Endothelial cell of umbilical vein (primary cell): Measurements from ENCODE around the gene PRR23A. TPM values are rescaled to one million over a fixed set of nuclear protein-coding genes. Genes with fewer than 3 reads are reported as not detected.

Experiments used
- BruUV-seq: library from RNA; stranded (reverse); fragments of 400-500 nt; replicated peaks from 2 replicates; lab custom pipeline; 2021; lab: Mats Ljungman, UMichigan
- CTCF ChIA-PET: fragments of 300-600, 350-600 bp; sonication (Branson Sonifier 250); formaldehyde crosslinking; loops from one replicate; lab custom pipeline; 2021; ENCODE audit warnings: antibody characterized with exemption, inconsistent platforms; lab: Charles Lee
- POLR2A ChIA-PET: fragments of 300-600, 350-600 bp; sonication (Branson Sonifier 250); formaldehyde crosslinking; loops from one replicate; lab custom pipeline; 2021; ENCODE audit warnings: antibody characterized with exemption, inconsistent platforms; lab: Charles Lee
- DNase-seq: peaks from one replicate; pipeline ENCODE4 v3.0.0-alpha.2; 2011; ENCODE audit warnings: low read depth, low spot score
- FAIRE-seq: peaks from 2 replicates; lab custom pipeline; 2011; peaks lifted over from hg19 to GRCh38; lab: Jason Lieb, UNC
- H2AFZ ChIP-seq: 2 replicates; pipeline ENCODE4 v1.6.0; 2012; ENCODE audit warnings: low read depth, low read length, control low read depth, inconsistent platforms
- H3K27ac ChIP-seq: 2 replicates; pipeline ENCODE4 v1.5.1; 2011; ENCODE audit warnings: low read depth, mild to moderate bottlenecking, control low read depth, low read length, moderate library complexity; ENCODE audit not compliant: insufficient read depth
- H3K27me3 ChIP-seq, 2 experiments: 2 replicates each; pipeline versions ENCODE4 v1.6.0 to v1.6.1; 2011; ENCODE audit warnings: low read length in 2 of 2, mixed read lengths in 1 of 2; ENCODE audit not compliant: control insufficient read depth in 2 of 2, insufficient read depth in 2 of 2
- H3K36me3 ChIP-seq, 2 experiments: 2 replicates in 1 of 2; 3 replicates in 1 of 2; pipeline ENCODE4 v1.5.1; 2011; ENCODE audit warnings: low read length in 2 of 2, mild to moderate bottlenecking in 1 of 2, moderate library complexity in 1 of 2; ENCODE audit not compliant: control insufficient read depth in 2 of 2, insufficient read depth in 2 of 2; ENCODE audit errors: extremely low read depth in 1 of 2
- H3K4me1 ChIP-seq: 3 replicates; pipeline ENCODE4 v1.5.1; 2011; ENCODE audit warnings: mild to moderate bottlenecking, low read length; ENCODE audit not compliant: control insufficient read depth, insufficient read depth; ENCODE audit errors: extremely low read depth
- H3K4me2 ChIP-seq: 2 replicates; pipeline ENCODE4 v1.6.1; 2011; ENCODE audit warnings: low read length, control low read depth, mixed read lengths; ENCODE audit not compliant: insufficient read depth
- H3K4me3 ChIP-seq, 3 experiments: fragments of 200-600 bp in 1 of 3; sonication (generic), shearing (Covaris generic) in 1 of 3; replicated peaks in 1 of 3; 2 replicates each; pipeline ENCODE4 v1.5.1; 2011 to 2016; ENCODE audit warnings: control low read depth in 3 of 3, low read length in 3 of 3, mild to moderate bottlenecking in 2 of 3, inconsistent platforms in 1 of 3, low read depth in 1 of 3, moderate library complexity in 1 of 3; ENCODE audit not compliant: insufficient read depth in 1 of 3
- H3K79me2 ChIP-seq: 2 replicates; pipeline ENCODE4 v1.6.0; 2012; ENCODE audit warnings: low read length, inconsistent platforms; ENCODE audit not compliant: control insufficient read depth, insufficient read depth
- H3K9ac ChIP-seq: replicated peaks from 2 replicates; pipeline ENCODE3; 2011; ENCODE audit warnings: low read length, control low read depth; ENCODE audit not compliant: insufficient read depth; ENCODE audit errors: extremely low read depth
- H3K9me1 ChIP-seq: replicated peaks from 3 replicates; pipeline ENCODE4 v1.6.0; 2011; ENCODE audit warnings: mild to moderate bottlenecking, low read length; ENCODE audit not compliant: control insufficient read depth, insufficient read depth; ENCODE audit errors: extremely low read depth
- H3K9me3 ChIP-seq: replicated peaks from 2 replicates; pipeline ENCODE4 v1.5.1; 2012; ENCODE audit warnings: low read length, inconsistent platforms; ENCODE audit not compliant: control insufficient read depth, insufficient read depth
- H4K20me1 ChIP-seq: replicated peaks from 2 replicates; pipeline ENCODE3; 2011; ENCODE audit warnings: mild to moderate bottlenecking, low read length; ENCODE audit not compliant: control insufficient read depth, insufficient read depth; ENCODE audit errors: extremely low read depth
- EZH2 ChIP-seq: IDR thresholded peaks from 2 replicates; pipeline ENCODE4 v1.6.1; 2012; ENCODE audit warnings: borderline replicate concordance, low read depth, mild to moderate bottlenecking, moderate library complexity, low read length, inconsistent platforms; ENCODE audit not compliant: severe bottlenecking
- FOS ChIP-seq: IDR thresholded peaks from 2 replicates; pipeline ENCODE4 v1.6.1; 2011; ENCODE audit warnings: mild to moderate bottlenecking, low read length, moderate library complexity, borderline replicate concordance; ENCODE audit not compliant: insufficient read depth
- GATA2 ChIP-seq: IDR thresholded peaks from 2 replicates; pipeline ENCODE4 v1.7.0; 2011; ENCODE audit warnings: low read depth, mild to moderate bottlenecking, moderate library complexity, mixed read lengths, low read length; ENCODE audit not compliant: insufficient read length, insufficient read depth
- JUN ChIP-seq: IDR thresholded peaks from 2 replicates; pipeline ENCODE4 v1.6.1; 2011; ENCODE audit warnings: borderline replicate concordance, low read depth; ENCODE audit not compliant: insufficient read length, insufficient read depth
- MYC ChIP-seq: IDR thresholded peaks from one replicate; pipeline ENCODE4 v1.6.1; 2011; ENCODE audit warnings: mild to moderate bottlenecking, low read depth, low read length
- POLR2A ChIP-seq: IDR thresholded peaks from 2 replicates; pipeline ENCODE4 v1.6.1; 2012; ENCODE audit warnings: low read depth, mild to moderate bottlenecking, control low read depth, low read length
- POLR2AphosphoS5 ChIP-seq: IDR thresholded peaks from 2 replicates; pipeline ENCODE4 v1.6.1; 2012; ENCODE audit warnings: low read depth, mild to moderate bottlenecking, control low read depth, low read length, moderate library complexity; ENCODE audit not compliant: insufficient read depth
- dilution Hi-C: fragments of 300-500 bp; cut with MboI; formaldehyde crosslinking; loops from one replicate; pipeline ENCODE4 v1.15.0; 2019; ENCODE audit warnings: low sequenced_read_pairs; ENCODE audit not compliant: extremely low pct_ligation_motif_present
- intact Hi-C: fragments of 100-400 bp; cut with micrococcal nuclease; formaldehyde crosslinking; loops from one replicate; pipeline ENCODE4 v1.10.0; 2022
- polyA plus RNA-seq, 4 experiments: library from polyadenylated mRNA; depleted of rRNA in 3 of 4; stranded (reverse) in 3 of 4; unstranded in 1 of 4; fragments of >200 nt; gene quantifications; 2 replicates each; pipeline versions ENCODE4 v1.2.1 to v1.2.3, GENCODE V29; 2011 to 2012; ENCODE audit warnings: missing spikeins in 1 of 4
- total RNA-seq: library from RNA; stranded (reverse); gene quantifications from 2 replicates; pipeline ENCODE4 v1.2.3, GENCODE V29; 2021
- TF ChIP-seq, protein P1 (sequence below): IDR thresholded peaks from 2 replicates; pipeline ENCODE4 v1.6.1; 2011; ENCODE audit not compliant: insufficient read depth, insufficient read length
- TF ChIP-seq, protein P2 (sequence below), 2 donors: IDR thresholded peaks; 1 replicate in 1 of 2; 2 replicates in 1 of 2; pipeline ENCODE4 v1.5.1; 2011; ENCODE audit warnings: low read length in 2 of 2, mild to moderate bottlenecking in 2 of 2, moderate library complexity in 2 of 2, control low read depth in 1 of 2, inconsistent platforms in 1 of 2, low read depth in 1 of 2; ENCODE audit not compliant: insufficient read depth in 1 of 2; ENCODE audit errors: extremely low read depth in 1 of 2

The PRR23A gene
- total and polyA plus RNA-seq, 2 donors (not counting 3 experiments of a cell fraction or from before 2014, with no cell fraction given) = not detected

- intact Hi-C loops (no loop called here), dilution Hi-C loops (no loop called here)
Measured at GRCh38 chr3:138975351-138975750, 30.7 kb downstream of the PRR23A start.

DNA sequence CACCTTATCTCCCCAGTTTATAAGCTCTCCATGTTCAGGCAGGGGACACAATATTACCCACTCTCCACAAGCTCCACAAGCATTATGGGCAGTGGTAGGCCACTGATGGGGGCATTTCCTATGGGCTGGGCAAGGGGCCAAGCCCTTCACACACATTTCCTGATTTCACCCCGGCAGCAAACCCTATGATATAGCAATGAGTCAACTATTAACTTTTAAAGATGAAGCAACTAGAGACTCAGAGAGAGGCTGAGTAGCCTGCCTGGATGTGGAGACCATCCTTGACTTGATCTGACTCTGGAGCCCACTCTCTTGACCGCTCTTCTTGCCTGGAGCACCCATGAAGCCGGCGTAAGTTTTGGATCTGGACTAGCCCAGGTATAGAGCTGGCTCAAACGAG lies 31.6 kb downstream of the PRR23A start:
- ChIA-PET POLR2A (no interaction called here), CTCF (interaction anchor here (1.0 kb wide), 1 partner anchor 38 kb away, joined by 3 read pairs; no protein-coding TSS in a partner anchor)
- no peaks in the 10 kb centered on the region for H4K20me1 ChIP-seq
- H3K9me1 ChIP-seq = no peaks in the 10 kb centered on the region
- no peak for FAIRE-seq
- H3K9me3 ChIP-seq = no peaks in the 10 kb centered on the region
- no peaks in the 10 kb centered on the region for H3K36me3 ChIP-seq
- no peak overlapping the region for H3K27ac ChIP-seq
- H3K4me2 ChIP-seq = no peak overlapping the region
- H2AFZ ChIP-seq = no peak overlapping the region
- TF ChIP-seq, protein P1, sequence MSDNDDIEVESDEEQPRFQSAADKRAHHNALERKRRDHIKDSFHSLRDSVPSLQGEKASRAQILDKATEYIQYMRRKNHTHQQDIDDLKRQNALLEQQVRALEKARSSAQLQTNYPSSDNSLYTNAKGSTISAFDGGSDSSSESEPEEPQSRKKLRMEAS = no peak
- TF ChIP-seq JUN = no peak
- TF ChIP-seq, protein P2, sequence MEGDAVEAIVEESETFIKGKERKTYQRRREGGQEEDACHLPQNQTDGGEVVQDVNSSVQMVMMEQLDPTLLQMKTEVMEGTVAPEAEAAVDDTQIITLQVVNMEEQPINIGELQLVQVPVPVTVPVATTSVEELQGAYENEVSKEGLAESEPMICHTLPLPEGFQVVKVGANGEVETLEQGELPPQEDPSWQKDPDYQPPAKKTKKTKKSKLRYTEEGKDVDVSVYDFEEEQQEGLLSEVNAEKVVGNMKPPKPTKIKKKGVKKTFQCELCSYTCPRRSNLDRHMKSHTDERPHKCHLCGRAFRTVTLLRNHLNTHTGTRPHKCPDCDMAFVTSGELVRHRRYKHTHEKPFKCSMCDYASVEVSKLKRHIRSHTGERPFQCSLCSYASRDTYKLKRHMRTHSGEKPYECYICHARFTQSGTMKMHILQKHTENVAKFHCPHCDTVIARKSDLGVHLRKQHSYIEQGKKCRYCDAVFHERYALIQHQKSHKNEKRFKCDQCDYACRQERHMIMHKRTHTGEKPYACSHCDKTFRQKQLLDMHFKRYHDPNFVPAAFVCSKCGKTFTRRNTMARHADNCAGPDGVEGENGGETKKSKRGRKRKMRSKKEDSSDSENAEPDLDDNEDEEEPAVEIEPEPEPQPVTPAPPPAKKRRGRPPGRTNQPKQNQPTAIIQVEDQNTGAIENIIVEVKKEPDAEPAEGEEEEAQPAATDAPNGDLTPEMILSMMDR (IDR thresholded peaks at IDR 0.05; ENCODE audit: extremely low read depth in 1 of 2, insufficient read depth in 1 of 2, low read depth in 1 of 2, low read length in 2 of 2) = no peak
- no peak for TF ChIP-seq GATA2
- no peak for TF ChIP-seq POLR2A
- no peak for TF ChIP-seq POLR2AphosphoS5
- TF ChIP-seq EZH2 = no peak
- TF ChIP-seq MYC = no peak
- TF ChIP-seq FOS = no peak
- no TSS peak for BruUV-seq
- intact Hi-C loops = no loop called here
- DNase-seq = peak; percentile 16
- no peak overlapping the region for H3K4me3 ChIP-seq
- dilution Hi-C loops = no loop called here
- peaks cover 0 to 2% of the 10 kb centered on the region in 2 experiments for H3K27me3 ChIP-seq
- H3K79me2 ChIP-seq = no peaks in the 10 kb centered on the region
- no peak overlapping the region for H3K9ac ChIP-seq
- H3K4me1 ChIP-seq = no peaks in the 10 kb centered on the region

More at GRCh38 chr3:138975351-138975750, 30.7 kb downstream of the PRR23A start:
- DNase-seq (no peak), FAIRE-seq (no peak)
- no peak overlapping the region for H3K4me3 ChIP-seq
- no peak overlapping the region for H2AFZ ChIP-seq
- H3K36me3 ChIP-seq = no peaks in the 10 kb centered on the region
- H3K4me2 ChIP-seq = no peak overlapping the region
- BruUV-seq = no TSS peak
- H4K20me1 ChIP-seq = no peaks in the 10 kb centered on the region
- H3K79me2 ChIP-seq = no peaks in the 10 kb centered on the region
- no peaks in the 10 kb centered on the region for H3K9me1 ChIP-seq
- H3K27ac ChIP-seq = no peak overlapping the region
- TF ChIP-seq POLR2AphosphoS5 = no peak
- TF ChIP-seq, protein P1 = no peak
- TF ChIP-seq, protein P2 (IDR thresholded peaks at IDR 0.05; ENCODE audit: extremely low read depth in 1 of 2, insufficient read depth in 1 of 2, low read depth in 1 of 2, low read length in 2 of 2) = no peak
- peaks cover 0 to 2% of the 10 kb centered on the region in 2 experiments for H3K27me3 ChIP-seq
- CTCF ChIA-PET = no interaction called here
- H3K9ac ChIP-seq = no peak overlapping the region
- no peaks in the 10 kb centered on the region for H3K4me1 ChIP-seq
- H3K9me3 ChIP-seq = no peaks in the 10 kb centered on the region
- POLR2A ChIA-PET = no interaction called here
